ENCODE measurements around the gene DACT2.

GRCh38 chr6:168338777-168339176 lies 19.2 kb upstream of the DACT2 start:
- TF ChIP-seq CTCF (IDR thresholded peaks at IDR 0.05 in 2 of 3, conservative IDR thresholded peaks at IDR 0.05 in 1 of 3; ENCODE audit: borderline replicate concordance in 1 of 3, insufficient read depth in 1 of 3, low read depth in 2 of 3, low read length in 2 of 3) (no peak), EZH2phosphoT487 (IDR thresholded peaks at IDR 0.05; ENCODE audit: borderline replicate concordance) (no peak), POLR2A (IDR thresholded peaks at IDR 0.05; ENCODE audit: borderline replicate concordance, extremely low read depth, insufficient read depth, insufficient read length) (no peak)

Measured in HCT116 (cell line).